Activated B cell treated with CpG ODN at 0.5 μM for 24 hours (primary cell): ENCODE data around the gene PHTF2. TPM values are rescaled to one million over a fixed set of nuclear protein-coding genes. Genes with fewer than 3 reads are reported as not detected.

Source experiments
- ATAC-seq: fragments of 200-7000 bp; cut with Tn5 transposase; one replicate; pipeline ENCODE4 v1.10.0; 2021; ENCODE audit warnings: low read depth, mild to moderate bottlenecking, moderate library complexity
- CTCF ChIA-PET: fragments of 350-600 bp; sonication (Branson Sonifier 250); formaldehyde crosslinking; loops from one replicate; lab custom pipeline; 2021; ENCODE audit warnings: antibody characterized with exemption; lab: Charles Lee
- POLR2A ChIA-PET: fragments of 350-600 bp; sonication (Branson Sonifier 250); formaldehyde crosslinking; loops from one replicate; lab custom pipeline; 2021; ENCODE audit warnings: antibody characterized with exemption; lab: Charles Lee
- DNase-seq: peaks from one replicate; pipeline ENCODE4 v3.0.0; 2022
- H3K27ac Mint-ChIP-seq: one replicate; pipeline ENCODE4 v1.8.0; 2020; ENCODE audit warnings: mixed read lengths
- H3K27me3 Mint-ChIP-seq: one replicate; pipeline ENCODE4 v1.8.0; 2021; ENCODE audit warnings: mixed read lengths
- H3K36me3 Mint-ChIP-seq: one replicate; pipeline ENCODE4 v1.8.0; 2021; ENCODE audit warnings: low read depth, mixed read lengths
- H3K4me1 Mint-ChIP-seq: one replicate; pipeline ENCODE4 v1.8.0; 2021; ENCODE audit warnings: mixed read lengths
- H3K4me3 Mint-ChIP-seq: one replicate; pipeline ENCODE4 v1.8.0; 2020; ENCODE audit warnings: mild to moderate bottlenecking, mixed read lengths
- H3K9me3 Mint-ChIP-seq: one replicate; pipeline ENCODE4 v1.8.0; 2020; ENCODE audit warnings: mixed read lengths
- intact Hi-C: fragments of 100-400 bp; cut with micrococcal nuclease; formaldehyde crosslinking; loops from one replicate; pipeline ENCODE4 v1.15.1; 2024
- total RNA-seq: library from RNA; stranded (reverse); gene quantifications from 2 replicates; pipeline ENCODE4 v1.2.3, GENCODE V29; 2022
- TF ChIP-seq, protein P1 (sequence below): fragments of 200-600 bp; IDR thresholded peaks from one replicate; pipeline ENCODE4 v1.8.0; 2022; ENCODE audit warnings: antibody characterized with exemption, mild to moderate bottlenecking

The PHTF2 gene
- total RNA-seq, 1 donor from 2014 or later = 38.9 TPM

DNA sequence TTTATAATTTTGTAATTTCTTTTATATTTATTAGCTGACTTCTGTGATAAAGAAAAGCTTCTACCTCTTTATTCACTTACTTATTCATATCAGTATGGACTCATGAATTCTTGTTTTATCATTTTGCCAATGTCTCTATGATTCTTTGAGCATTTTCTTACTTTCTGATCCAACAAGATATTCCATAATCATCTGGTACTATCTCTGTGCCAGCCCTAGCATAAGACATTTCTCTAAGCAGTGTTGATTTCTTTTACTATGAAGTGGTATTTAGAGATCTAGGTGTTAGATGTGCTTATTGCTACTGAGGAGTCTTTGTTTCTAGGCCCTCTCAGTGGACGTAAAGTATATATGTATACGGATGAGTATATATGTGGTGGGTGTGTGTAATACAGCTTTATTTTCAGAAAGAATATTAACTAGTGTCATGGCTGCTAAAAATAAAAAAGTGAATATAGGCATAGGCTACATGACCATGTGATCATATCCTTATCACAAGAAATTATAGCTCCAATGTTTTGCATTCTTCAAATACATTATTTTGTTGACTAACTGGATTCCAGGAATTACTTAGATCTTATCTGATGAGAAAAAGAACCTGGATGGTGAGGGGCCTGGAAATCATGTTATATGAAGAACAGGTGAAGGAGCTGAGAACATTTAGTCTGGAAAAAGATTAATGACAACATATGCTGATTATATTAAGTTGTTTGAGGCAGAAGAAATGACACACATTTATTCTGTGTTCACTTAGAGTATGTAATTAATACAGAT, 13.1 kb downstream of the PHTF2 start:
- peaks cover 53% of the 10 kb centered on the region for H3K4me1 Mint-ChIP-seq
- DNase-seq (no peak), ATAC-seq (no peak)
- H3K9me3 Mint-ChIP-seq = peaks cover 19% of the 10 kb centered on the region
- POLR2A ChIA-PET = interaction anchor here (1.0 to 3.9 kb wide), 3 partner anchors 10 to 13 kb away, joined by 4 to 16 read pairs (median 4); partner anchors contain the start of genes PHTF2 and TMEM60
- peaks cover 26% of the 10 kb centered on the region for H3K36me3 Mint-ChIP-seq
- H3K27me3 Mint-ChIP-seq = no peaks in the 10 kb centered on the region
- CTCF ChIA-PET = interaction anchor here (1.3 kb wide), 1 partner anchor 13 kb away, joined by 3 read pairs; the partner anchor contains the start of genes PHTF2 and TMEM60
- intact Hi-C loops = loop anchor here (1.0 kb wide), 2 partner anchors 8 kb away; no protein-coding TSS in a partner anchor
- no peak overlapping the region for H3K4me3 Mint-ChIP-seq
- TF ChIP-seq, protein P1, sequence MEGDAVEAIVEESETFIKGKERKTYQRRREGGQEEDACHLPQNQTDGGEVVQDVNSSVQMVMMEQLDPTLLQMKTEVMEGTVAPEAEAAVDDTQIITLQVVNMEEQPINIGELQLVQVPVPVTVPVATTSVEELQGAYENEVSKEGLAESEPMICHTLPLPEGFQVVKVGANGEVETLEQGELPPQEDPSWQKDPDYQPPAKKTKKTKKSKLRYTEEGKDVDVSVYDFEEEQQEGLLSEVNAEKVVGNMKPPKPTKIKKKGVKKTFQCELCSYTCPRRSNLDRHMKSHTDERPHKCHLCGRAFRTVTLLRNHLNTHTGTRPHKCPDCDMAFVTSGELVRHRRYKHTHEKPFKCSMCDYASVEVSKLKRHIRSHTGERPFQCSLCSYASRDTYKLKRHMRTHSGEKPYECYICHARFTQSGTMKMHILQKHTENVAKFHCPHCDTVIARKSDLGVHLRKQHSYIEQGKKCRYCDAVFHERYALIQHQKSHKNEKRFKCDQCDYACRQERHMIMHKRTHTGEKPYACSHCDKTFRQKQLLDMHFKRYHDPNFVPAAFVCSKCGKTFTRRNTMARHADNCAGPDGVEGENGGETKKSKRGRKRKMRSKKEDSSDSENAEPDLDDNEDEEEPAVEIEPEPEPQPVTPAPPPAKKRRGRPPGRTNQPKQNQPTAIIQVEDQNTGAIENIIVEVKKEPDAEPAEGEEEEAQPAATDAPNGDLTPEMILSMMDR = no peak
- H3K27ac Mint-ChIP-seq = peak overlapping the region; percentile 24

DNA sequence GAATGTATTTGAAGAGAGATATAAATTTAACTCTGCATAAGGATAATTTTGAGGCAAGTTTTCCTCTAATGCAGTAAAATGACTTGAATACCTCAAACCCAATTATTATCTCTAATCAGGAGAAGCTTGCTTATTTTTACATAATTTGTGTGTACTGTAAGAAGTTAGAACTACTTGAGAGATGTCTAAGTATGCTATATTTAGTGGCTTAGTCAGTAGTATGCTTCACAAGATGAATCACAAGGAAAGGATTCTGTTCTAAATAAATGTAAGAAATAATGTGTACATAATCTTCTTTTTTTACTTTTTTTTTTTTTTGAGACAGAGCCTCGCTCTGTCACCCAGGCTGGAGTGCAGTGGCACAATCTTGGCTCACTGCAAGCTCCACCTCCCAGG, 13.7 kb downstream of the PHTF2 start:
- Mint-ChIP-seq H3K36me3 (peaks cover 31% of the 10 kb centered on the region), H3K4me1 (peaks cover 57% of the 10 kb centered on the region), H3K9me3 (peaks cover 17% of the 10 kb centered on the region), H3K27ac (peak overlapping the region; percentile 24), H3K27me3 (no peaks in the 10 kb centered on the region), H3K4me3 (no peak overlapping the region)
- TF ChIP-seq, protein P1 = no peak
- intact Hi-C loops = loop anchor here (1.0 kb wide), 1 partner anchor 9 kb away; no protein-coding TSS in a partner anchor
- CTCF ChIA-PET = interaction anchor here (1.3 kb wide), 1 partner anchor 14 kb away, joined by 3 read pairs; the partner anchor contains the start of genes PHTF2 and TMEM60
- ATAC-seq (no peak), DNase-seq (no peak)
- POLR2A ChIA-PET = interaction anchor here (1.0 to 3.9 kb wide), 3 partner anchors 10 to 14 kb away, joined by 4 to 16 read pairs (median 4); partner anchors contain the start of genes PHTF2 and TMEM60

DNA sequence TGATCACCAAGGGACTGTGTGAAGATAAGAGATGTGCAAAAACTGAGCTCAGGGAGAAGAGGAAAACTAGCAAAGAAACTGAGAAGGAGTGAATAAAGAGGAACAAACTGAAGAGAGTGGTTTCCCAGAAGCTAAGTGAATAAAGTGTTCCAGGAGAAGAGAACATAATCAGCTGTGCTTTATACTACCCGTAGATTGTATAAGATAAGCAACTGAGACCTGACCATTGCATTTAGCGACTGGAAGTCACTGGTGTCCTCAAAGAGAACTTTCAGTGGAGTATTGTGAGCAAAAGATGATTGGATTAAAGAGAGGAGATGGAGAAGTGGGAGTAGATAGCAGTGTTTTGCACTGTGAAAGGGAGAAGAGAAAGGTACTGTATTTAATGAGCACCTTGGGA, 14.6 kb downstream of the PHTF2 start:
- CTCF ChIA-PET = interaction anchor here (1.4 kb wide), 1 partner anchor 10 kb away, joined by 5 read pairs; no protein-coding TSS in a partner anchor
- no peak for DNase-seq

DNA sequence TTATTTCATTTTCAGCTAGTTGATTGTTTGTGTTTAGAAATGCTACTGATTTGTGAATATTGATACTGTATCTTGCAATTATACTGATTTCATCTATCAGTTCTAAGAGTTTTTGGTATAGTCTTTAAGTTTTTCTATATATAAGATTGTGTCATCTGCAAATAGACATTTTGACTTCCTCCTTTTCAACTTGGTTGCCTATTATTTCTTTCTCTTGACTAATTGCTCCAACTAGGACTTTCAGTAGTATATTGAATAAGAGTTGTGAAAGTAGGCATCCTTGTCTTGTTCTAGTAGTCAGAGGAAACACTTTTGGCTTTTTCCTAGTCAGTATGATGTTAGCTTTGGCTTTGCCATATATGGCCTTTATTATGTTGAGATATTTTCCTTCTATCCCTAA, 20.4 kb downstream of the PHTF2 start:
- intact Hi-C loops = loop anchor here (1.0 kb wide), 1 partner anchor 8 kb away; no protein-coding TSS in a partner anchor
- peak overlapping the region; percentile 30 for H3K27ac Mint-ChIP-seq
- CTCF ChIA-PET = interaction anchor here (1.4 kb wide), 1 partner anchor 31 kb away, joined by 3 read pairs; no protein-coding TSS in a partner anchor
- H3K36me3 Mint-ChIP-seq = peaks cover 70% of the 10 kb centered on the region
- DNase-seq (no peak), ATAC-seq (no peak)
- peaks cover 33% of the 10 kb centered on the region for H3K9me3 Mint-ChIP-seq
- POLR2A ChIA-PET = interaction anchor here (0.6 kb wide), 1 partner anchor 403 kb away, joined by 4 read pairs; the partner anchor contains the start of gene GSAP
- no peaks in the 10 kb centered on the region for H3K27me3 Mint-ChIP-seq
- H3K4me3 Mint-ChIP-seq = no peak overlapping the region
- TF ChIP-seq, protein P1 = no peak
- H3K4me1 Mint-ChIP-seq = peaks cover 68% of the 10 kb centered on the region

More for the DNA sequence above, 14.6 kb downstream of the PHTF2 start:
- no peak for ATAC-seq
- Mint-ChIP-seq H3K36me3 (peaks cover 32% of the 10 kb centered on the region), H3K27ac (peak overlapping the region; percentile 50), H3K27me3 (no peaks in the 10 kb centered on the region), H3K9me3 (peaks cover 14% of the 10 kb centered on the region), H3K4me1 (peaks cover 57% of the 10 kb centered on the region), H3K4me3 (peak overlapping the region; percentile 5)
- TF ChIP-seq, protein P1 = no peak
- POLR2A ChIA-PET = interaction anchor here (1.1 to 3.9 kb wide), 3 partner anchors 10 to 14 kb away, joined by 4 to 16 read pairs (median 8); partner anchors contain the start of genes PHTF2 and TMEM60
- intact Hi-C loops = loop anchor here (1.0 kb wide), 1 partner anchor 11 kb away; no protein-coding TSS in a partner anchor
